Neural progenitor cell (in vitro differentiated cells): ENCODE measurements around the gene SCML1. TPM values are rescaled to one million over a fixed set of nuclear protein-coding genes. Genes with fewer than 3 reads are reported as not detected.

Experiments used
- DNase-seq: peaks from one replicate; pipeline ENCODE4 v3.0.0-alpha.2; 2016; ENCODE audit warnings: low spot score
- H2AFZ ChIP-seq: fragments of 200-600 bp; sonication (generic); replicated peaks from 2 replicates; pipeline ENCODE4 v1.6.1; 2016; ENCODE audit warnings: antibody characterized with exemption
- H3F3A ChIP-seq: fragments of 200-600 bp; sonication (generic); 2 replicates; pipeline ENCODE4 v1.6.1; 2016; ENCODE audit warnings: antibody characterized with exemption, low read depth
- H3K27ac ChIP-seq: fragments of 200-600 bp; sonication (generic); 2 replicates; pipeline ENCODE4 v1.5.1; 2016; ENCODE audit warnings: mild to moderate bottlenecking
- H3K27me3 ChIP-seq: fragments of 200-600 bp; sonication (generic); 2 replicates; pipeline ENCODE4 v1.6.1; 2016; ENCODE audit warnings: mild to moderate bottlenecking, moderate library complexity
- H3K36me3 ChIP-seq: fragments of 200-600 bp; sonication (generic); 2 replicates; pipeline ENCODE4 v1.5.1; 2016
- H3K4me1 ChIP-seq: fragments of 200-600 bp; sonication (generic); 2 replicates; pipeline ENCODE4 v1.6.1; 2016; ENCODE audit warnings: mixed run types
- H3K4me2 ChIP-seq: fragments of 200-600 bp; sonication (generic); 2 replicates; pipeline ENCODE4 v1.6.1; 2016
- H3K4me3 ChIP-seq: fragments of 200-600 bp; sonication (generic); 2 replicates; pipeline ENCODE4 v1.5.1; 2016
- H3K79me2 ChIP-seq: fragments of 200-600 bp; sonication (generic); 2 replicates; pipeline ENCODE4 v1.6.1; 2016; ENCODE audit warnings: low read depth
- H3K9ac ChIP-seq: fragments of 200-600 bp; sonication (generic); 2 replicates; pipeline ENCODE4 v1.6.1; 2016
- H3K9me3 ChIP-seq: fragments of 200-600 bp; sonication (generic); 2 replicates; pipeline ENCODE4 v1.5.1; 2016; ENCODE audit warnings: low read depth
- H4K20me1 ChIP-seq: fragments of 200-600 bp; sonication (generic); 2 replicates; pipeline ENCODE4 v1.6.1; 2016; ENCODE audit warnings: low read depth
- H3K27ac Mint-ChIP-seq: 3 replicates; pipeline ENCODE4 v1.8.0; 2021; ENCODE audit warnings: mixed read lengths
- H3K27me3 Mint-ChIP-seq: 2 replicates; pipeline ENCODE4 v1.8.0; 2022; ENCODE audit warnings: low read depth, mild to moderate bottlenecking, inconsistent platforms, moderate library complexity, mixed read lengths; ENCODE audit not compliant: insufficient read depth
- H3K36me3 Mint-ChIP-seq: 3 replicates; pipeline ENCODE4 v1.8.0; 2021; ENCODE audit warnings: mixed read lengths
- H3K4me1 Mint-ChIP-seq: 3 replicates; pipeline ENCODE4 v1.8.0; 2021; ENCODE audit warnings: mixed read lengths
- H3K4me3 Mint-ChIP-seq: 3 replicates; pipeline ENCODE4 v1.8.0; 2021; ENCODE audit warnings: mild to moderate bottlenecking, moderate library complexity, mixed read lengths
- H3K9me3 Mint-ChIP-seq: 3 replicates; pipeline ENCODE4 v1.8.0; 2020; ENCODE audit warnings: mixed read lengths
- CTCF ChIP-seq: fragments of 200-600 bp; sonication (generic); IDR thresholded peaks from 2 replicates; pipeline ENCODE4 v1.5.1; 2017; ENCODE audit warnings: antibody characterized with exemption, mild to moderate bottlenecking
- EZH2 ChIP-seq: fragments of 200-600 bp; sonication (generic); IDR thresholded peaks from 2 replicates; pipeline ENCODE4 v1.6.1; 2017; ENCODE audit warnings: antibody characterized with exemption, mild to moderate bottlenecking, moderate library complexity
- EZH2phosphoT487 ChIP-seq: fragments of 200-600 bp; sonication (generic); IDR thresholded peaks from 2 replicates; pipeline ENCODE4 v1.6.1; 2017; ENCODE audit warnings: antibody characterized with exemption
- total RNA-seq: library from RNA; depleted of rRNA; stranded (reverse); fragments of >200 nt; gene quantifications from 2 replicates; pipeline ENCODE4 v1.2.3, GENCODE V29; 2015; ENCODE audit warnings: low replicate concordance

The SCML1 gene
- total RNA-seq, 1 donor from 2014 or later, result 9.7 TPM

GRCh38 chrX:17773221-17773876 is 36.1 kb downstream of the SCML1 start:
- H4K20me1 ChIP-seq, result no peaks in the 10 kb centered on the region
- H3F3A ChIP-seq, result no peaks in the 10 kb centered on the region
- no peaks in the 10 kb centered on the region for H3K79me2 ChIP-seq
- no peak overlapping the region for H3K27ac ChIP-seq
- H3K4me1 ChIP-seq, result no peaks in the 10 kb centered on the region
- Mint-ChIP-seq H3K27ac (no peak overlapping the region), H3K4me1 (no peaks in the 10 kb centered on the region), H3K27me3 (peaks cover 3% of the 10 kb centered on the region), H3K9me3 (no peaks in the 10 kb centered on the region), H3K4me3 (no peak overlapping the region), H3K36me3 (no peaks in the 10 kb centered on the region)
- TF ChIP-seq CTCF (no peak), EZH2phosphoT487 (no peak), EZH2 (no peak)
- H3K4me2 ChIP-seq, result no peak overlapping the region
- no peak overlapping the region for H2AFZ ChIP-seq
- DNase-seq, result no peak
- no peaks in the 10 kb centered on the region for H3K36me3 ChIP-seq
- no peaks in the 10 kb centered on the region for H3K9me3 ChIP-seq
- H3K9ac ChIP-seq, result no peak overlapping the region
- H3K4me3 ChIP-seq, result no peak overlapping the region
- peaks cover 41% of the 10 kb centered on the region for H3K27me3 ChIP-seq

- H3K36me3 ChIP-seq, result no peaks in the 10 kb centered on the region
- H3K36me3 Mint-ChIP-seq, result no peaks in the 10 kb centered on the region
- H3K27me3 Mint-ChIP-seq, result peaks cover 3% of the 10 kb centered on the region
- no peak overlapping the region for H3K27ac Mint-ChIP-seq
- H3K9me3 Mint-ChIP-seq, result no peaks in the 10 kb centered on the region
- H2AFZ ChIP-seq, result no peak overlapping the region
- no peak overlapping the region for H3K27ac ChIP-seq
- no peaks in the 10 kb centered on the region for H4K20me1 ChIP-seq
- no peaks in the 10 kb centered on the region for H3F3A ChIP-seq
- H3K4me1 Mint-ChIP-seq, result no peaks in the 10 kb centered on the region
- H3K79me2 ChIP-seq, result no peaks in the 10 kb centered on the region
- DNase-seq, result no peak
- no peaks in the 10 kb centered on the region for H3K9me3 ChIP-seq
- no peaks in the 10 kb centered on the region for H3K4me1 ChIP-seq
- H3K9ac ChIP-seq, result no peak overlapping the region
- H3K27me3 ChIP-seq, result peaks cover 41% of the 10 kb centered on the region
- no peak overlapping the region for H3K4me3 ChIP-seq
- TF ChIP-seq EZH2phosphoT487, result no peak
- no peak for TF ChIP-seq CTCF
- no peak for TF ChIP-seq EZH2
- H3K4me2 ChIP-seq, result no peak overlapping the region
- no peak overlapping the region for H3K4me3 Mint-ChIP-seq
These were observed 36.8 kb downstream of the SCML1 start for GRCh38 chrX:17774053-17774452.

- Histone ChIP-seq H3K4me3 (no peak overlapping the region), H3K79me2 (no peaks in the 10 kb centered on the region), H3K27me3 (peaks cover 2% of the 10 kb centered on the region), H3K36me3 (no peaks in the 10 kb centered on the region), H3K9me3 (no peaks in the 10 kb centered on the region), H3F3A (no peaks in the 10 kb centered on the region), H3K4me1 (no peaks in the 10 kb centered on the region), H3K27ac (no peak overlapping the region), H3K4me2 (no peak overlapping the region), H4K20me1 (no peaks in the 10 kb centered on the region), H2AFZ (no peak overlapping the region), H3K9ac (no peak overlapping the region)
- DNase-seq, result no peak
- no peak overlapping the region for H3K4me3 Mint-ChIP-seq
- TF ChIP-seq CTCF (no peak), EZH2 (no peak), EZH2phosphoT487 (no peak)
- no peaks in the 10 kb centered on the region for H3K36me3 Mint-ChIP-seq
- no peaks in the 10 kb centered on the region for H3K4me1 Mint-ChIP-seq
- no peak overlapping the region for H3K27ac Mint-ChIP-seq
- H3K27me3 Mint-ChIP-seq, result peaks cover 3% of the 10 kb centered on the region
- H3K9me3 Mint-ChIP-seq, result peaks cover 2% of the 10 kb centered on the region
These were observed 41.7 kb downstream of the SCML1 start for GRCh38 chrX:17778997-17779396.
